Thymus (tissue), 11 donors: ENCODE results near the gene DEDD2. TPM values are rescaled to one million over a fixed set of nuclear protein-coding genes. Genes with fewer than 3 reads are reported as not detected.

Source experiments
- DNase-seq, 9 donors: peaks; one replicate each; pipeline ENCODE4 v3.0.0-alpha.2; 2013; ENCODE audit warnings: low spot score in 9 of 9, low read depth in 6 of 9, missing footprints in 1 of 9
- H3K27ac ChIP-seq, 2 donors: one replicate each; pipeline ENCODE4 v1.5.1; 2013; ENCODE audit warnings: control low read depth in 1 of 2, low read depth in 1 of 2, low read length in 1 of 2, mild to moderate bottlenecking in 1 of 2, moderate library complexity in 1 of 2
- H3K27me3 ChIP-seq, 2 donors: one replicate each; pipeline ENCODE4 v1.5.1; 2013; ENCODE audit warnings: low read length in 1 of 2; ENCODE audit not compliant: control insufficient read depth in 2 of 2, insufficient read depth in 1 of 2
- H3K36me3 ChIP-seq, 2 donors: one replicate each; pipeline ENCODE4 v1.5.1; 2013; ENCODE audit warnings: low read length in 1 of 2, mild to moderate bottlenecking in 1 of 2, moderate library complexity in 1 of 2; ENCODE audit not compliant: control insufficient read depth in 2 of 2, insufficient read depth in 2 of 2
- H3K4me1 ChIP-seq, 2 donors: one replicate each; pipeline ENCODE4 v1.5.1; 2013; ENCODE audit warnings: low read length in 2 of 2; ENCODE audit not compliant: control insufficient read depth in 2 of 2, insufficient read depth in 2 of 2
- H3K4me3 ChIP-seq, 2 donors: one replicate each; pipeline ENCODE4 v1.5.1; 2013; ENCODE audit warnings: low read length in 2 of 2, control low read depth in 1 of 2, mild to moderate bottlenecking in 1 of 2
- H3K9me3 ChIP-seq, 2 donors: one replicate each; pipeline ENCODE4 v1.5.1; 2013; ENCODE audit warnings: low read length in 1 of 2, mild to moderate bottlenecking in 1 of 2; ENCODE audit not compliant: control insufficient read depth in 2 of 2, insufficient read depth in 1 of 2
- WGBS: extraction: QIAGEN DNeasy Blood & Tissue Kit; methylation state at CpG from one replicate; pipeline ENCODE4 v1.1.7; 2013; 5-methylcytosine and 5-hydroxymethylcytosine counted together
- polyA plus RNA-seq: library from polyadenylated mRNA; stranded (reverse); fragments of 200-250 nt; gene quantifications from one replicate; pipeline ENCODE4 v1.2.3, GENCODE V29; 2013
- total RNA-seq: library from RNA; stranded (reverse); fragments of 120-200 nt; gene quantifications from one replicate; pipeline ENCODE4 v1.2.4, GENCODE V29; 2013
- donor health status: healthy.

The DEDD2 gene
- total and polyA plus RNA-seq, 2 donors: 30.1 to 36.9 TPM

- 79% methylated on average over 5 of the region's 5 CpGs for WGBS
- Histone ChIP-seq H3K4me3 (no peak overlapping the region), H3K27ac (no peak overlapping the region), H3K4me1 (peaks cover 6 to 24% of the 10 kb centered on the region in 2 donors), H3K36me3 (no peaks in the 10 kb centered on the region), H3K9me3 (no peaks in the 10 kb centered on the region), H3K27me3 (peaks cover 0 to 86% of the 10 kb centered on the region in 2 donors)
- DNase-seq: no peak
These were observed 67.9 kb downstream of the DEDD2 start for GRCh38 chr19:42149447-42150202.

Other genes starting within 250 kb of the DEDD2 start
- gene ATP1A3, start 223.4 kb downstream of the DEDD2 start, total RNA-seq: 1.2 TPM
- 2.6 TPM for gene ATP1A3, start 223.4 kb downstream of the DEDD2 start, polyA plus RNA-seq
- 0.33 TPM for gene GRIK5, start 147.5 kb downstream of the DEDD2 start, total RNA-seq
- gene GRIK5, start 147.5 kb downstream of the DEDD2 start, polyA plus RNA-seq: 1.7 TPM
- gene ZNF574, start 141.5 kb downstream of the DEDD2 start, total RNA-seq: 6.0 TPM
- gene ZNF574, start 141.5 kb downstream of the DEDD2 start, polyA plus RNA-seq: 5.7 TPM
- gene POU2F2, start 85.2 kb downstream of the DEDD2 start, total RNA-seq: 1.5 TPM
- 7.7 TPM for gene POU2F2, start 85.2 kb downstream of the DEDD2 start, polyA plus RNA-seq
- gene ZNF526, start 2.6 kb upstream of the DEDD2 start, total RNA-seq: 4.1 TPM
- gene ZNF526, start 2.6 kb upstream of the DEDD2 start, polyA plus RNA-seq: 3.6 TPM
- gene GSK3A, start 24.9 kb upstream of the DEDD2 start, total RNA-seq: 12.7 TPM
- gene GSK3A, start 24.9 kb upstream of the DEDD2 start, polyA plus RNA-seq: 31.4 TPM
- gene ERF, start 37.5 kb upstream of the DEDD2 start, total RNA-seq: 12.1 TPM
- 53.7 TPM for gene ERF, start 37.5 kb upstream of the DEDD2 start, polyA plus RNA-seq
- 8.3 TPM for gene CIC, start 51.6 kb upstream of the DEDD2 start, total RNA-seq
- 52.2 TPM for gene CIC, start 51.6 kb upstream of the DEDD2 start, polyA plus RNA-seq
- gene PRR19, start 84.5 kb upstream of the DEDD2 start, total RNA-seq: 0.42 TPM
- 0.78 TPM for gene PRR19, start 84.5 kb upstream of the DEDD2 start, polyA plus RNA-seq
- gene PAFAH1B3, start 84.9 kb upstream of the DEDD2 start, total RNA-seq: 61.8 TPM
- 25.6 TPM for gene PAFAH1B3, start 84.9 kb upstream of the DEDD2 start, polyA plus RNA-seq
- not detected for gene TMEM145, start 95.6 kb upstream of the DEDD2 start, total RNA-seq
- gene TMEM145, start 95.6 kb upstream of the DEDD2 start, polyA plus RNA-seq: 0.78 TPM
- gene MEGF8, start 108.0 kb upstream of the DEDD2 start, total RNA-seq: 2.7 TPM
- 5.5 TPM for gene MEGF8, start 108.0 kb upstream of the DEDD2 start, polyA plus RNA-seq
- gene CNFN, start 172.6 kb upstream of the DEDD2 start, total RNA-seq: 0.85 TPM
- 32.7 TPM for gene CNFN, start 172.6 kb upstream of the DEDD2 start, polyA plus RNA-seq
- 6.8 TPM for gene LIPE, start 209.7 kb upstream of the DEDD2 start, total RNA-seq
- gene LIPE, start 209.7 kb upstream of the DEDD2 start, polyA plus RNA-seq: 12.9 TPM
- 0.14 TPM for gene CXCL17, start 225.3 kb upstream of the DEDD2 start, total RNA-seq
- 8.4 TPM for gene CXCL17, start 225.3 kb upstream of the DEDD2 start, polyA plus RNA-seq